Measurements from ENCODE around the gene MUC4.

DNA sequence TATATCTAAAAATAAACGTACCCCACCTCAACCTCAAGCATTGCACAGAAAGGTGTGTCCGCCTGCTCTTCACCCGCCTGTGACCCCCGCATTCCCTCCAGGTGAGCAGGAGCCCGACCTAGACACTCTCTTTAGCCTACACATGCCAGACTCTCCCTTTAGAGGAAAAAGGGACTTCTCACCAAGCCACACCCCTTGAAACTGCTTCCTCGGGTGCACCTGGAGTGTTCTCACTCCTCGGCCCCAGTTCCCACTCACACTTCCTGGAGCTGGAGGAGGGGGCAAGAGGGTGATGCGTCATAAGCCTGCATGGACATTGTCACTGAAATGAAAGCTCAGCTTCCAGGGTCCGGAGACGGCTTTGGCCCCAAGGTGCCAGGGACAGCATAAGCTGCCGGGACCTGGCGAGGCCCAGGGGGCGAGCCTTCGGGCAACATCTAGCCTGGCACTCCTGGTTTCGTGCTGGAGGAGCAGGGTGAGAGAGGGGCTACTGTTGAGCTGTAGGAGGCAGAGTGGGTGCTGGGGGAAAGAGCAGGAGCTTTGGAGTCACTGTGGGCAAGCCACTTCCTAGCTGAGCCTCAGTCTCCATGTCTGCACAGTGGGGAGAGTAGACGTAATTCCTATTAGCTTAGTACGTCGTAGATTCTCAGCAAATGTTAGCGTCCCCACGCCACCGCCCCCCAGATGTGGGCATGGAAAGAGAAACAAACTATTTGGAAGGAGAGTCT lies 9.8 kb upstream of the MUC4 start:
- TF ChIP-seq, protein P1, sequence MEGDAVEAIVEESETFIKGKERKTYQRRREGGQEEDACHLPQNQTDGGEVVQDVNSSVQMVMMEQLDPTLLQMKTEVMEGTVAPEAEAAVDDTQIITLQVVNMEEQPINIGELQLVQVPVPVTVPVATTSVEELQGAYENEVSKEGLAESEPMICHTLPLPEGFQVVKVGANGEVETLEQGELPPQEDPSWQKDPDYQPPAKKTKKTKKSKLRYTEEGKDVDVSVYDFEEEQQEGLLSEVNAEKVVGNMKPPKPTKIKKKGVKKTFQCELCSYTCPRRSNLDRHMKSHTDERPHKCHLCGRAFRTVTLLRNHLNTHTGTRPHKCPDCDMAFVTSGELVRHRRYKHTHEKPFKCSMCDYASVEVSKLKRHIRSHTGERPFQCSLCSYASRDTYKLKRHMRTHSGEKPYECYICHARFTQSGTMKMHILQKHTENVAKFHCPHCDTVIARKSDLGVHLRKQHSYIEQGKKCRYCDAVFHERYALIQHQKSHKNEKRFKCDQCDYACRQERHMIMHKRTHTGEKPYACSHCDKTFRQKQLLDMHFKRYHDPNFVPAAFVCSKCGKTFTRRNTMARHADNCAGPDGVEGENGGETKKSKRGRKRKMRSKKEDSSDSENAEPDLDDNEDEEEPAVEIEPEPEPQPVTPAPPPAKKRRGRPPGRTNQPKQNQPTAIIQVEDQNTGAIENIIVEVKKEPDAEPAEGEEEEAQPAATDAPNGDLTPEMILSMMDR (conservative IDR thresholded peaks at IDR 0.05; ENCODE audit: low read length), result no peak
- TF ChIP-seq EZH2phosphoT487 (IDR thresholded peaks at IDR 0.05; ENCODE audit: borderline replicate concordance), result no peak
